Body of pancreas (tissue), 4 donors: ENCODE results near the gene GP2.

Experiments used
- CTCF ChIP-seq, 7 experiments: fragments of 450-650 bp in 4 of 7; fragments of 200-600 bp in 3 of 7; sonication (generic) in 3 of 7; IDR thresholded peaks; one replicate each; pipeline ENCODE4 v1.5.1; 2016 to 2019; ENCODE audit warnings: antibody characterized with exemption in 7 of 7
- POLR2A ChIP-seq, 3 donors: fragments of 450-650 bp; IDR thresholded peaks; one replicate each; pipeline ENCODE4 v1.6.1; 2016; ENCODE audit warnings: antibody characterized with exemption in 3 of 3, mild to moderate bottlenecking in 2 of 3

GRCh38 chr16:20336955-20337354 is 9.6 kb upstream of the GP2 start:
- TF ChIP-seq CTCF (IDR thresholded peaks at IDR 0.05) (no peak), POLR2A (IDR thresholded peaks at IDR 0.05) (no peak)
